Measurements from ENCODE around the gene C15orf61.

C15orf61 gene

DNA sequence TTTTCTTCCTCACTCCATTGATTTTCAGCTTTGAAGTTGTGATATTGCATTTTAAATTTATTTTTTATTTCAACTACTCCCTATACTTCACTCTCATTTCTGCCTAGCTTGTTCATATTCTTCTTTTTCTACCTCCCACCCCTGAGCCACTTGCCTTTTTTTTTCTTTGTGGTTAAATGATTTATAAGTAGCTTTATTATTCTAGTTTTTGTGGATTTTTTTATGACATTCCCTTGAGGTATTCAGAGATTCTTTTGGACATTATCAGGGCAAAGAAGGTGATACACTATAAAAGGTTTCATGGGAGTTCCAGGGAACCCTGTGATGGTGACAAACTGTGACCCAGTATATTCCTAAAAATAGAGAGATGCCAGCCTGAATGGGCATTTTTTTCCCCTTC is 3.3 kb downstream of the C15orf61 start:
- no peak overlapping the region for H3K4me3 ChIP-seq (ENCODE audit: low read depth, low read length)
- TF ChIP-seq, protein P1, sequence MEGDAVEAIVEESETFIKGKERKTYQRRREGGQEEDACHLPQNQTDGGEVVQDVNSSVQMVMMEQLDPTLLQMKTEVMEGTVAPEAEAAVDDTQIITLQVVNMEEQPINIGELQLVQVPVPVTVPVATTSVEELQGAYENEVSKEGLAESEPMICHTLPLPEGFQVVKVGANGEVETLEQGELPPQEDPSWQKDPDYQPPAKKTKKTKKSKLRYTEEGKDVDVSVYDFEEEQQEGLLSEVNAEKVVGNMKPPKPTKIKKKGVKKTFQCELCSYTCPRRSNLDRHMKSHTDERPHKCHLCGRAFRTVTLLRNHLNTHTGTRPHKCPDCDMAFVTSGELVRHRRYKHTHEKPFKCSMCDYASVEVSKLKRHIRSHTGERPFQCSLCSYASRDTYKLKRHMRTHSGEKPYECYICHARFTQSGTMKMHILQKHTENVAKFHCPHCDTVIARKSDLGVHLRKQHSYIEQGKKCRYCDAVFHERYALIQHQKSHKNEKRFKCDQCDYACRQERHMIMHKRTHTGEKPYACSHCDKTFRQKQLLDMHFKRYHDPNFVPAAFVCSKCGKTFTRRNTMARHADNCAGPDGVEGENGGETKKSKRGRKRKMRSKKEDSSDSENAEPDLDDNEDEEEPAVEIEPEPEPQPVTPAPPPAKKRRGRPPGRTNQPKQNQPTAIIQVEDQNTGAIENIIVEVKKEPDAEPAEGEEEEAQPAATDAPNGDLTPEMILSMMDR (IDR thresholded peaks at IDR 0.05; ENCODE audit: borderline replicate concordance, insufficient read depth, low read depth, low read length): no peak

DNA sequence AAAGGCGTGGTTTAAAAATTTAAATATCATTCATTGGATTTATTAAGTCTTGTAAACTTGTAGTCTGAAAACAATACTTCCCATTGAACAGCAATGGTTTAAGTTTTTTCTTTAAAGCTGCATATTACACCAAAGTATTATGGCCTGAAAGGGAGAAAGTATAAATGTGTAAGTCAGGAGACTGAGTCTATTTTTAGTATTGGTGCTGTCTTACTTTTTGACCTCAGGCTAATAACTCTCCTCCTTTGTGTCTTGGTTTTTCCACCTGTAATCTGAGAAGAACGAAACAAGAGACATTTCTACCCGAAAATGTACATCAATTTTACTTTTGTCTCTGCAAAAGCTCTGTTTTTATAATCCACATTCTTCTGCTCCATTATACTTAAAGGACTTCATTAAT is 7.6 kb downstream of the C15orf61 start:
- TF ChIP-seq, protein P1 (IDR thresholded peaks at IDR 0.05; ENCODE audit: borderline replicate concordance, insufficient read depth, low read depth, low read length): no peak
- H3K4me3 ChIP-seq (ENCODE audit: low read depth, low read length): no peak overlapping the region

DNA sequence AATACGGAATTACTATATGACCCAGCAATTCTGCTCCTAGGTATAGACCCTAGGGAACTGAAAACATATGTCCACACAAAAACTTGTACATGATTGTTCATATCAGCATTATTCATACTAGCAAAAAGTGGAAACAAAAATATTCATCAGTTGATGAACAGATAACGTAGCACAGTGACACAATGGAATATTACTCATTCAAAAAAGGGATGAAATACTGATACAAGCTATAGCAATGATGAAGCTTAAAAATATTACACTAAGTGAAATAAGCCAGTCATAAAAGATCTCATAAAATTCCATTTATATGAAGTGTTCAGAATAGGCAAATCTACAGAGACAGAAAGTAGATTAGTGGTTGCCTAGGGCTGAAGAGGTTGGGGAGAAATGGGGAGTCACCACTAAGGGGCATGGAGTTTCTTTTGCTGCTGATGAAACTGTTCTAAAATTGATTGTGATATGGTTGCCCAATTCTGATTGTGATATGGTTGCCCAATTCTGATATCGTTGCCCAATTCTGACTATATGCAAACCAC is 10.5 kb downstream of the C15orf61 start:
- TF ChIP-seq, protein P1 (IDR thresholded peaks at IDR 0.05; ENCODE audit: borderline replicate concordance, insufficient read depth, low read depth, low read length): no peak
- H3K4me3 ChIP-seq (ENCODE audit: low read depth, low read length): no peak overlapping the region

DNA sequence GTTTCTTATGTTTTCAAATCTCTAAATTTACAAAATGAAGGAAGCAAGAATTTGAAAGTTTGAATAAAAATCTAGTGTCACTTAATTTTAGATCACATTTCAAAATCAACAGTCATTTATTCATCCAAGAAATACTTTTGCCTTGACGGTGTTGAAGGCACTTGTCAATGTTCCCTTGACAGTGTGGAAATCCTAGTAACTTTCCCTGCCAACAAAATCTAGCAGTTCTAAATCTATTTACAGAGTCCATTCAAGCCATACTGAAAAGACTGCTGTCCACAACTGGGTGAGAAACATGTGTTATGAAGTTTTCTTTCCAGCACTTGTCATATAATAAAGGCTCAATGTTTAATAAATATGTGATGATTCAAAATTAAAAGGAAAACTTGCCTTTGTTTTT is 12.9 kb downstream of the C15orf61 start:
- TF ChIP-seq, protein P1 (IDR thresholded peaks at IDR 0.05; ENCODE audit: borderline replicate concordance, insufficient read depth, low read depth, low read length): no peak
- no peak overlapping the region for H3K4me3 ChIP-seq (ENCODE audit: low read depth, low read length)

DNA sequence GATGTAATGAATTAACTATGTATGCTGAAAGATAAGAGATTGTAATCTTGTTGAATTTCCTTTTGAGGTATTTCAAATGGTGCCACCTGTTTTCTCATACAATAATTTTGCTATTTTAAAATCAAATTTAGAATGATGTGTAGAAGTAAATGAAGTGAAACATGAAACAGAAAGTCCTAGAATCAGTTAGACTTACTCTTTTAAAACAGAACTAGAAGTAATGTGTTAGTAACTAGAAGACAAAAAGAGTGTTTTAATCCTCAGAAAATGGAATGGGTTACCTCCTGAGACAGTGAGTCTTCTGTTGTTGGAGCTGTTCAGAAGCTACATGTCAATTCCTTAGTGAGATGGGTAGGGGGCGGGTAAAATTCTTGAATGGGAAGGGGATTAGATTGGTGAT is 13.4 kb downstream of the C15orf61 start:
- no peak overlapping the region for H3K4me3 ChIP-seq (ENCODE audit: low read depth, low read length)

DNA sequence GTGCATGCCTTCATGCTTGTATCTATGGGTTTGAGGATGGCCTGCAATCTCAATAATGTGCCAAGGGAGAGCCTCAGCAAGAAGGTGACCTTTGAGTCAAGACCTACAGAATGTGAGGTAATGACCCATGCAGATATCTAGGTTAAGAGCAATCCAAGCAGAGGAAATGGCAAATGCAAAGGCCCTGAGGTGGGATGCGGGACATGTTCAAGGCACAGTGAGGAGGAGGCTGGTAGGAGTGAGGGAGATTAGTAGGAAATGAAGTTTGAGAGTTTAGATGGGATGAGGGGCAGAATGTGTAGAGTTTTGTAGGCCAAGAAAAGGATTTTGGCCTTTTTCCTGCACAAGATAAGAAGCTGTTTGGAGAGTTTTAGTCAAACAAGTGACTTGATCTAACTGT is 16.8 kb downstream of the C15orf61 start:
- TF ChIP-seq, protein P1 (IDR thresholded peaks at IDR 0.05; ENCODE audit: borderline replicate concordance, insufficient read depth, low read depth, low read length): no peak
- H3K4me3 ChIP-seq (ENCODE audit: low read depth, low read length): no peak overlapping the region

More for the DNA sequence above, 13.4 kb downstream of the C15orf61 start:
- TF ChIP-seq, protein P1 (IDR thresholded peaks at IDR 0.05; ENCODE audit: borderline replicate concordance, insufficient read depth, low read depth, low read length): no peak

DNA sequence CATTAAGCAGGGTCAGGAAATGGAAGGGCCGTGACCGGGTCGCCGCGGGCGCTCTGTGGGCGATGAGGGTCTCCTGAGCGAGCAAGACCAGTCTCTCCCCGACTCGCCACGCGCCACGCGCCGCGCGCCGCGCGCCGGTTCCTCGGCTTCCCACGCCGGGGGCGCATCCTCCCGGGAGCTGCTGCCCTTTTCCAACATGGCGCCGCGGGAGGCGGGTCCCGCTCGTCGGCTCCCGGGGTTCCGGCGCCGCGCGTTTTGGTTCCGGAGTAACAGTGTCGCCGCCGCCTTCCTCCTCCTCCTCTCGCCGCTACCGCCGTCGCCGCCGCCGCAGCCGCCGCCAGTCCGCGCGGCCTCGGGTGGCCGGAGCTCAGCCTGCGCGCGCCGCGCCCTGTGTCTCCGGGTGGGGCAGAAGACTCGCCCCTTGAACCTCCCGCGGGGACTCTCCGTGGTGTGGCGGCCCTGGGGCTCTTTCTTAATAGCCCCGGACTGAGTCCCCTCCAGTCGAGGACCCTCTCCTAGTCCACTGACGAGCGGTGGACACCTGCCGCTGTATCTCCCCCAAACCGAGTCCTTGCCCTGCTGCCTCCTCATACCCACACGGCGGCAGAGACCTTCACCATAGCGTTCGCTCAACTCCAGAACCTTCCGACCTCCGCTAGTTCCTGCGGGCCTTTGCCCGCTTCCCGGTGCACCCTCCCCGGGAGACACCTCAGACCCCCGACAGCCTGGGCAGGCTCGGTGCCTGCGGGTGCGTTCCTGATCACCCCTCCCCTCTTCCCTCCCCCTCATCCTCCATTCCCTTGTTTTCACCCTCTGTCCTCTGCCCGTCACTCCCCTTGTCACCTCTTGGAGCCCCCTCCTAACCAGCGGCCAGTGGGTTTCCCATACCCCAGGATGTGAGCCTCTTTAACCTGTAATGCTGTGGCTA is 21.8 kb downstream of the C15orf61 start, which contains the start of gene MAP2K5:
TSS of gene MAP2K5 (plus strand) at position 284 of the 928 bp plus-strand sequence. CDS start at position 917, 633 bp downstream.
- TF ChIP-seq, protein P1 (IDR thresholded peaks at IDR 0.05; ENCODE audit: borderline replicate concordance, insufficient read depth, low read depth, low read length): no peak
- H3K4me3 ChIP-seq (ENCODE audit: low read depth, low read length): peak within 1 kb of the TSS; percentile 76
